ENCODE data around the gene MRC2.
A peak's percentile ranks its signal among the peaks of the same experiment; 100 is the strongest.

The MRC2 gene

DNA sequence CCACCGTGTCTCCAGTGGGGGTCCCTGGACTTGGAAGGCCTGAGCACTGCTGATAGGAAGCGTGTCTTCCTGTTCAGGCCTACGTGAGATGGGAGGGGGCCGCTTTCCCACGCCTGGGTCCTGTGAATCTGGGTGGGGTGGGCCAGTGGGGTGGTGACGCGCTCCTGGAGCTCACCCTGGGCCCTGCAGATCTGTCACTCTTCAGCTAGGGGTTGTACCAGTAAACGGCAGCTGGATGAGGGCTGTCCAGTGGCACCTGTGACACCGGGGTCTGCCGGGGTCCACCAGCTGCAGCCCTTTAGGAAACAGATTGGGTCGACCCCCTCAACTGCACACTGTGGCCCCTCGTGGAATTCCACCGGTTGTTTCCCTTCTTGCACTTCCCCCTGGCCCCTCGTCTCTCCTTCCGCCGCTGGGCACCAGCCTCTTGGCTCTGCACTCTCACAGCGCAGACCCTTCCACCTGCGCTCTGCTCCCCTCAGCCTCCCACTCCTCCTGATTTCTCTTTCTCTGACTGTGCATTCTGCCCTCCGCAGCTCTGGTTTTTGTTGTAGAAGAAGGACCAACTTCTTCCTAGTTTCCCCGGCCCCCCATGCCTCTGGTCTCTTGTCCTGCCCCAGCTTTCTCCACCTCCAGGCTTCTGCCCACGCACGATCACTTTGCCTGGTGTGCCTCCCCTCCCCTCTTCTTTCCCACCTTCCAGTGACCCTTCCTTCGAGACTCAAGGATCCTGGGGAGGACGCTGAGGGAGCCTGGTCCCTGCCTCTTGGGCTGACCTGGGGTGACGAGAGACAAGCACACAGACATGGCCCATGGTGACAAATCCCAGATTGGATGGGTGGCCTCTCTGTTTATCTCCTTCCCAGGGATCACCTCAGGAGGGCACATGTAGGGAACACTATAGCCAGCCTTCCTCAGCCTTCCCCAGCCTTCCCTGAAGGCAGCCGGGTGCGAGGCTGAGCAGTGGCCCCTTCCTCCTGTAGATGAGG, 4.8 kb downstream of the MRC2 start:
- DNase-seq = no peak

DNA sequence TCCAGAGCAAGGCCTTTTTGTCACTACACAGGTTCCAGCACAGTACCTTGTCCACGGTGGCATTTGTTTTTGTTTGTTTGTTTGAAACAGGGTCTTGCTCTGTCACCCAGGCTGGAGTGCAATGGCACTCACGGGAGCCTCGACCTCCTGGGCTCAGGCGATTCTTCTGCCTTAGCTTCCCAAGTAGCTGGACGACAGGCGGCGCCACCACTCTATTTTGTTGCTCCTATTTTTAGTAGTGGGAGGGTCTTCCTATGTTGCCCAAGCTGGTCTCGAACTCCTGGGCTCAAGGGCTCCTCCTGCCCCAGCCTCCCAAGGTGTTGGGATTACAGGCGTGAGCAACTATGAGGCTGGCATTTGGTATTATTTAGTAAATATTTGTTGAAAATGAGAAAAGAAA, 10.3 kb downstream of the MRC2 start:
- DNase-seq = no peak

DNA sequence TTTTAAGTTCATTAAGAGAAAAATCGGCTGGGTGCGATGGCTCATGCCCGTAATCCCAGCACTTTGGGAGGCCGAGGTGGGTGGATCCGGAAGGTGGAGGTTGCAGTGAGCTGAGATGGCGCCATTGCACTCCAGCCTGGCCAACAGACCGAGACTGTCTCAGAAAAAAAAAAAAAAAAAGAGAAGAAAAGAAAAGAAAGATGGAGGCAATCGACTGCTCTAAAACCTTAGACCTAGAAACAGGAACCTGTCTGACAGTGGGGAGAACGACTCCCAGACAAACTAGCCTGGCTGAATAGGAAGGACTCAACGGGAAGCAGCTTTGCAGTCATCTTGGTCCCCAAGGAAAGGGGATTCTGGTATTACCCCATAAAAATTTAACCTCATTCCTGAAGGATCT, 13.7 kb downstream of the MRC2 start:
- no peak for DNase-seq

DNA sequence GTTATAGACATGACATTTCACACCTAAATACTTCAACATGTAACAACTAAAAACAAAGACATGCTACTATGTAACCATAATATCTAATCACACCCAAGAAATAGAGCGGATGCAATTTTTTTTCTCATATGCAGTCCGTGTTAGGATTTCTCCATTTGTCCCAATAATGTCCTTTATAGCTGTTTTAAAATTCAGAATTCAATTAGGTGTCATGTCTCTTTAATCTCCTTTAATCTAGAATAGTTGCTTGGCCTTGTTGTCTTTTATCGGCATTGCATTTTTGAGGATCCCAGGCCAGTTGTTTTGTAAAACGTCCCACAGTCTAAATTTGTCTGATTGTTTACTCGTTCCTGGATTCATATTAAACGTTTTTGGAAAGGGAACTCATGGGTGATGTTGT, 14.5 kb downstream of the MRC2 start:
- DNase-seq = no peak

DNA sequence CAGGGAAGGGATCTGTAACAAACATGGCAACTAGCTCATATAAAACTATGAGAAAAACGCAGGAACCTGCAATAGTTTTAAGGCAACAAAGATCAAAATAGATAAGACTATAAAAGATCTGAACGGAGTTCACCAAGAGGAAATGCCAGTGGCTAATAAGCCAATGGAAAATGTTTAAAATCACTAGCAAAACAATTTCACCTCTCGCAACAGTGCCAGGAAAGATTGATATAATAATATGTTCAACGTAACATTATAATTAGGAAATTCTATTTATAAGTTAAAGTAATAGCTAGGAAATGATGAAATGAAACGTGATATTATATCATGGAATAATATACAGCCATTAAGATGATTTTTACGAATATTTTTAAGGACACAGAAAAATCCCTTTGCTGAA, 16.0 kb downstream of the MRC2 start:
- DNase-seq = no peak

DNA sequence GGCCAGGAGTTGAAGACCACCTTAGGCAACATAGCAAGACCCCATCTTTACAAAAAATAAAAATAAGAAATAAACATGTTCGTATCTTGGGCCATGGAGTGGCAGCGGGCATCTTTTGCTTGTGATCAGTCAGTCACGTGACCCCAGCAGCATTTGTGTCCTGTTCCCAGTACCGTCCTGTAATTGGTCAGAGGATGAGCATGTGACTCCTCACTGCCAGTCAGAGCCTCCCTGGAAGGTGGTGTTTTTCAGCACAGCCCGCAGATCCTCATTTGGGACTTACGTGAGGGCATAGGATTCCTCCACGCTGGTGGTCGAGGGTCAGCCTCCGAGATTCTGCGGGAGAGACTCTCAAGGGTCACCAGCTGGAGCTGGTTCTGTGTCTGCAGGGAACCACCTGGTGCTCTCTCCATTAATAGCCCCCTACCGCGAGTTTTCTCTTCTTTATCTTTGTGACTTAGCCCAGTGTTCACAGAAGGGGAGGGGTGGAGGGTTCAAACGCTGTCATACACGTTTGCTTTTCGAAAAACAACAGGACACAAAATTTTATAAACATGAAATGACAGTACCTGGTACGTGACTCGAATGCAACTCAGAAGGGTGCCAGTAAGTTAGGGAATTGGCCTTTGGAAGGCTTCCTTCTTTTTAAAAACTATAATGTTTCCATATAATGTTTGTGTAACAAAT, 17.2 kb downstream of the MRC2 start:
- DNase-seq = no peak

DNA sequence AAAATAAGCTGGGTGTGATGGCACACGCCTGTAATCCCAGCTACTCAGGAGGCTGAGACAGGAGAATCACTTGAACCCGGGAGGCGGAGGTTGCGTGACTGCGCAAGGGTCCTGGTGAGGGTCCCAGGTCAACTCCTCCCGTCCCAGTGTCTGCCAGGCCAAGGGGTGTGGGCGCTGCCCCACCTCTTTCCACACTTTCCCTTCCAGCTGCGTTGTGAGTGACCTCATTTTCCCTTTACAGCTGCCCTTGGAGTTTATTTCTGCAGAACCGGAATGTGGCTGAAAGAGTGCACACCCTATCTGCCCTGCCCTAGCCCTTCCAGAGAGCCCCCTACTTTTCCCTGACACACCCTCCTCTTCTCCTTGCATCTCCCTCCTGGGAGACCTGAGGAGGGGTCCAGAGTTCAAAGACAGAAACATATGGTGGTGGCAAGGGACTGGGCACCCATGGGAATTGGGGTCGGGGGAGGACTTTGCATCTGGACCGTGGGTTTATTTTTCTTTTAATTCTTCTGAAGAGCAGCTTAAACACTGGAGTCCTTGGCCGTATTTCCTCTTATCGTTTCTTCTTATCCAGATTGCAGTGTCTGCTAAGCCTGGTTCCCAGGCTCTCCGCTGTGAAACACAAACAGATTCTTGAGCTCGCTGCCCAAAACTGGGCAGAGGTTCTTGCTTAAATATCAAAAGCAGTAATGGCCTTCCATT, 20.9 kb downstream of the MRC2 start:
- DNase-seq = no peak

DNA sequence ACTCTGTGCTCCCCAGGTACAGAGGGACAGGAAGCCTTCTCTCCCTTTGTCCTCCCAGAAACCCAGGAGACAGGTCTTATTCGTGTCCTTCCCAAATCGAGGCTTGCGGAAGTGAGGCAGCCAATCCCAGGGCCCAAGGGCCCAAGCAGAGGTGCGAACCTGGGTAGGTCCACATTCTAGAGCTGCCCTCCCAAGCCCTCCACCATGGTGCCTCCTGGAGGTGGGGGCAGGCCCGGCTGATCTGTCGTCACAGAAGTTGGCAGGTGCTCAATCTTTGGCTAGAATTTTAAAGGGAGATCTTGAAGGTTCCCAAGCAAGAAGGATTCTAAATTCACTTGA, 21.5 kb downstream of the MRC2 start:
- no peak for DNase-seq

DNA sequence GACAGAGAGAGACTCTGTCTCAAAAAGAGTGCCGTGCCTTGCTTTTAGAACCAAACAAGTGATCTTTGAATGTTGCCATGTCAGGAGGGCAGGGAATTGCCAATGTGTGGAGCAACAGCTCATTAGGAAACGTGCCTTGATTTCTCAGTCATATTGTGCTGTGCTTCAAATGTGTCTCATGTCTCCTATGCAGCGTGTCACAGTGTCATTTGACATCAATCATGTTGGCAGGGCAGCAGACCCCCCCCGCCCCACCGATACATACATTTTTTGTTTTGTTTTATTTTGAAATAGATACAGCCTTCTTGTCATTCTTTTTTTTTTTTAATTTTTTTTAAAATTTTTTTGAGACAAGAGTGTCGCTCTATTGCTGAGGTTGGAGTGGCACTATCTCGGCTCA, 22.1 kb downstream of the MRC2 start:
- no peak for DNase-seq

DNA sequence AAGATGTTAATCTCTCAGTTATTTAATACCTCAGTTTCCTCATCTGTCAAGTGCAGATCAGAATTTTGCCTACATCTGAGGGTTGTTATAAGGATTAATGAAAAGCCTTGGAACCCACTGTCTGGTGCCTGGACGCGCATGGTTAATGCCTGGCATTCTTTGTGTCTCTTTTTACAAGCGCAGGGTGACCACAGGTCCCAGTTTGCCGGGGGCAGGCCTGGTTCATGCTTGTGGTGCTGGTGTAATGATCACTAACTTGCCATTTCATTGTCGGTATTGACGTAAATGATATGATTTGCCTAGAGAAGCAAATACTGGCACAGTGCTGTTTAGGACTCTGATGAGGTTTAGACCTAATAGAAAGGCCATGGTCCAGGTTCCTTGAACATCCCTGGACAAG, 23.1 kb downstream of the MRC2 start:
- no peak for DNase-seq

DNA sequence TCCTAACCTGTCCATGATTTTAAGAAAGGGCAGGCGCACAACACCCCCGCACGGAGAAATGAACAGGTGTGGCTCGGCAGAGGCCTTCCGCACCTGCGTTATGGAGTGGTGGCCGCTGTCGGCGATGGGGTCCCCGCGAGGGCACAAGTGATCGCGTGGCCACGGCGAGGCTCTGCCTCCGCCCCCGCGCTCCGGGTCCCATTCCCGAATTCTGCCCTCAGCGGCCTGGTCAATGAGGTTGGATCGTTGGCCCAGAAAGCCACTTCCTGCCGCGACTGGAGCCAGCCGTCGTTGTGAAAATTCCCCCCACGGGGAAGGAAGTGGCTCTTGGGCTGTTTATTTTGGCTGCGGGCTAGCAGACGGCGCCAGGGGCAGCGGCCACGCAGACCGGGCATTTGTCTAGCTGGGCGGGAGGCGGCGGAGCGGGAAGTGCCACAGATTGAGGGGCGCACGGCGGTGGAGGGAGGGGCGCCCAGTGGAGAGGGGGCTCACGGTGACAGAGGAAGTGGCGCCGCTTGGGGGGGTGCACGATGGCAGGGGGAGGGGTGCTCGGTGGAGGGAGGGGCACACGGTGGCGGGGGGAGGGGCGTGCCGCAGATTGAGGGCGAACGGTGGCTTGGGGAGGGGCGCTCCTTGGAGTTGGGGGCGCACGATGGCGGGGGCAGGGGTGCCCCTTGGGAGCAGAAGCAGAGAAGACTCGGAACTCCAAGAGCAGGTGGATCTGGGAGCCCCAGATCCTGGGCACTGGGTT, 25.0 kb downstream of the MRC2 start:
- peak; percentile 4 for DNase-seq

DNA sequence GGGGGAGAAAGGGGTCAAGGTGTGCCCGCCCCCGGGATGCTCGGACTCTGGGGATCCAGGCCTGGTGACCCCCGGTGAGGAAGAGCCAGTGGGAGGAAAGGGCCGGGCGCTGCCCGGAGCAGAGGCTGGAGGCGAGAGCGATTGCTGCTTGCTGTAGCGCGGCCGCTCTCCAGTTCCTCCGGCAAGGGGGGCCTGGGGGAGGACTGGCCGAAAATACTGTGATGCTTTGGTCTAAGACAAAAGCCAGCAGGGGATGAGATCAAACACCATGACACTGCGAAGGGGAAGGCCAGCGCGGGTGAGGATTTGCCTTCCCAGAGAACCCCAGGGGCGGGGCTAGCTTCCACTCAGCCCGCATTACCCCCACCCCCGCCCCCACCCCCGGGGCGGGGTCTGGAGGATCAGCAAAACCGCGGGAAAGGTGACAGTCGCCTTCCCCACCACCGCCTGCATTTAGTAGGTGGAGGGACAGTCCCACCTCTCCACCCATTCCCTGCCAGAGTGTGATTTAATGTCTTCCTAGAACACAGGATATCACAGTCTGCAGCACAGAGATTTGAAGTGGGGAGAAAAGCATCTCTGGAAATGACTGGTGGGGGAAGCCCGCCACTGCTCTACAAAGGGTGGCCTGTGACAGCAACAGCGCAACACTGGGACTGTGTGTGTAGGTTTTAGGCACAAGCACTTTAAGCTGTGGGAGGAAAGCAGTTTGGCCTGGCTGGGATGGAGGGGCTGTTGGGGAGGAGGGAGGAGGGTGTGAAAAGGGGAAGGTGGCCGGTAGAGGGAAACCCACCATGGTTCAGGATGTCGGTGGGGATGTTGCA, 25.7 kb downstream of the MRC2 start:
- peak; percentile 52 for DNase-seq

DNA sequence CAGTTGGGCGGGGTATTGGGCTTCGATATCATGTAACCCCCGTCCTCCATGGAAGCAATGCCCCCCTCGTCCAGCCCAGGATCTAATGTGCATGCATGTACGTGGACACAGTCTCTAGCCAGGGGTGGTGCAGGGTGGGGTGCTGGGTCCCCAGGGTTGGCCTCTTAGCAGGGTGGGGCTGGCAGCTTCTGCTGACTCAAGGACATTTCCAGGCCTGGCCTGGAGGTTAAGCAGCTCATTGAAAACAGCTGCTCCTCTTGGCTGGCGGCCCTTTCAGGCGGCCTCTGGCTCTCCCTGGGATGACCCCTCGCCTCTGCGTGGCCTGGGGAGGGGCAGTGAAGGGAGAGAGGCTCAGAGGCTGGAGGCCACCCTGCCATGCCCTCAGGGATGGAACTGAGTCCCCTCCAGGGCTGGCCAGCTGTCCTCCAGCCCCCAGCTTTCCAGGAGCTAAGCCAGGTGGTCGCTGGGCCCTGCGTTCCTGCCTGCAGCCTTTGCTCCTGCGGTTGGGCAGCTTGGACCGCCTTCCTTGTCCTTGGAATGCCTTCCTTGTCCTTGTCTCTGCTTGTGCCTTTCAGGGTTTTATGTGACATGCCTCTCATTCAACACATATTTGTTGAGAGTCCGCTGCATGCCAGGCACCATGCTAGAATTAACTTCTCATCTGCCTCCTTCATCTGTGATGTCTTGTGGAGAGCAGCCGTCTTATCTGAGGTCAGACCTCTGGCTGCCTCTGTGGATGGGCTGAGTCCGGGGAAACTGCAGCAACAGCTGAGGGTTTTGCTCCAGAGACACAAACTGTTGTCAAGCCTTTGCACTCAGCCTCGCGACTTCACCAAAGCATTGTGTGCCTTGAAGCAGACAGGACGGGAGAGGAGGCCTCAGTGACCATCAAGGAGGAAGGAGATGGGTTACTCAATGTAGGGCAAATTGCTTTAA, 26.6 kb downstream of the MRC2 start:
- DNase-seq = no peak

DNA sequence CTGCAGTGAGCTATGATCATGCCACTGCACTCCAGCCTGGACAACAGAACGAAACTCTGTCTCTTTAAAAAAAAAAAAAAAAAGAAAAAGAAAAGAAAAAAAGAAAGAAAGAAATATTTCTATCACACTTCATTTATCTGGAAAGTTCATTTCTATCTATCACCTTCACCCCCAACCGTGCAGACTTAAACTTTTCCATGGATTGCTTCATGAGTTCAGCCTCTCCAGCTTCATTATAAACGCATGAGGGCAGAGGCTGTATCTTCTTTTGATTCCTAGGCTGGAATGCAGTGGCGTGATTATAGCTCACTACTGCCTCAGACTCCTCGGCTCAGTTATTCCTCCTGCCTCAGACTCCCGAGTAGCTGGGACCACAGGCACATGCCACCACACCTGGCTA, 28.2 kb downstream of the MRC2 start:
- DNase-seq = no peak

DNA sequence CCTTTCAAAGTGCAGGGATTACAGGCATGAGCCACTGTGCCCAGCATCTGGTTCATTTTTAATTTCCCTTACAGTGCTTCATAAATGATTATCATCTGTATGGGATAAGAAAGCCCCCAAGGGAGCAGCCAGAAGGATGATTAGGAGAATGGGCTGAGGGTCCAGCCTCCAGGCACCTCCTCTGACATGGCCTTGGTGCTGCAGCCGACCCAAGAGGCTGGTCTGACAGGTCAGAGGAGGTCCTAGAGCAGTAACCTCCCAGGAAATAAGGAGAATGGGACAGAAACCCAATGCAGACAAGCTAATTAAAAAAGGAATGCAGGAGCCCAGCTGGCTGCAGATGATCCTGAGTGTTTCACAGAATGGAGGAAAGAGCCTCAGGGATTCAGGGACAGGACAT, 29.0 kb downstream of the MRC2 start:
- DNase-seq = no peak

DNA sequence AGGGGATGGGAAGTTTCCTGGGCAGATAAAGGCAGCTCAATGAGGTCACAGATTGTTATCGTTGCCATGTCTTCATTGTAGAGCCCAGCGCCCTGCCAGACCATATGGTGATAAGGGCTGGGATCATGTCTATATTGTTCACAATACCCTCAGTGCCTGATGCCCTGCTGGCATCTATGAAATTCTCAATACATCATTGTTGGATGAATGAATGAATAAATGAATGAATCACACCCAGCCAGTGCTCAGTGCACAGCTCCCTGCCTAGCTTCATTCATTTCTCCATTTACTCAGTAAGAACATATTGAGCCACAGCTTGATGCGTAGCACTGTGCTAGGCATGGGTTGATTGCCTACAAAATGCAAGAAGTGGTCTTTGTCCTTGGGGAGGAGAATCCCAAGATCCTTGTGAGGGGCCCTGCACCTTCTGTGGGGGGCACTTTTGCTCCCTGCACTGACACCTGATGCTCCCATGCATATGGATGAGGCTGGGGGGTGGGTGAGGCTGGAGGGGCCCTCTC, 29.7 kb downstream of the MRC2 start:
- DNase-seq = no peak

DNA sequence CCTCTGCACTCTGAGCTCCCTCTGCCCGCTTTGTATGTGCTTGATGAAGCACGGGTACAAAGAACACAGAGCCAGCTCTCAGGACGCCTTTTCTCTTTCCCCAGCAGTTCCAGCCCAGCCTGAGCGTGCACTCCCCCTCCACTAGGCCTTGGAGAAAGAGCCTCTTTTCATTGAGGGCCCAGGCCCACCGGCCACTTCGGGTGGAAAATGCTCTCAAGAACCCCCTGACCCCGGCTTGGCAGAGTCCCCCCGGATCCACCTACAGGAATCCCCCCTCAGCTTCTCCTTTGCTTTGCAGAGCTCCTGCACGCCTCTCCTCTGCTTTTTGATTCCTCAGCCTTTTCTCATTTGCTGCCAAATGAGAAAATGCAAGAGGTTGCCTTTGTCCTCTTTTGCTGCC, 30.2 kb downstream of the MRC2 start:
- no peak for DNase-seq

DNA sequence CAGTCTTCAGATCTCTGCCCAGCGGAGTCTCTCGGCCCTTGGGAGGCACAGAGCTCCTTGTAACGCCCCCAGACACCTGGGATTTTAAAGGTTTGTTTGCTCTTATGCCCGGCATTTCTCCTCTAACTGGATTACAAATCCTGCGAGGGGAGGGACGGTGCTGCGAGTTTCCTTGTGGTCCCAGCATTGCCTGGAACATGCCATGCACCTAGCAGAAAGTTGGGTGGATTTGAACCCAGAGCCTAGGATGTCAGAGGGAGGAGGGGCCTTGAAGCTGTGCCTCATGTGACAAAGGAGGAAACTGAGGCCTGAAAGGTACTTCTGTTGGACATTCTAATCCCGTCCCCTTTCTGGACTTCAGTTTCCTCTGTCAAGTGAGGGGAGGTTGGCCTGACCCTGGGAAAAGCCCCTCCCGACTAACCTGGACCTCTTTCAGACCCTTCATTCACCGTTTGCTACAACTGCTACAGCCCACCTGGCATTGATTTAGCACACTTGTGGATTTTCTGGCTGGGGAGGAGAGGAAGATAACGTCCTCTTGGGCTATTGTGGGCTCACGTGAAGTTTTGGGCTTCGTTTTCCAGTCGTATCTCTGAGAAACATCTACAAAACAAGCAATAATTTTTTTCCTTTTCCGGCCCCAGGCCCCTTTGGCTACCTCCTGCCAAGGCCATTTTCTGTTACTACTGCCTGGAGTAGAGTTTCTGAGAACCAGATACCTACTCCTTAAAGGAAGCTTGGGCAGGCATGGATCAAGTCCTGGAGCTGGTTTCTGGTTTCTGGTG, 30.9 kb downstream of the MRC2 start:
- no peak for DNase-seq

DNA sequence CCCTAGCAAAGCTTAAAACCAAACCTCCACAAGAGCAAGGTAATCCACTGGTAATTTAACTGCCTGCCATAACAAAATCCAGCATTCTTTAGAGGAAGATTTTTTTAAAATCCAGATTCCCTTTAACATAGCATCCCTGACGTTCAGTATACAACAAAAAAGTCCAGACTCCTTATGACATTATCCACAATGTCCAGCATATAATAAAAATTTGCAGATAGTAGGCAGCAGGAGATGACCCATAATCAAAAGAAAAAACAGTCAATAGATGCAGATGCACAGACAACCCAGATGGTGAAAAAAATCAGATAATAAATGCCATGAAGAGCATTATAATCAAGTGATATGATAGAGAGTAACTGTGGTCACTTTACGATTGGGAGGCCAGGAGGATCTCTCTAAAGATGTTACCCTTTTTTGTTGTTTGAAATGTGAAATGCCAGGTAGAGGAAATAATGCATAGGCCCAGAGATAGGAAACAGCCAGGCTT, 33.2 kb downstream of the MRC2 start:
- DNase-seq = no peak

DNA sequence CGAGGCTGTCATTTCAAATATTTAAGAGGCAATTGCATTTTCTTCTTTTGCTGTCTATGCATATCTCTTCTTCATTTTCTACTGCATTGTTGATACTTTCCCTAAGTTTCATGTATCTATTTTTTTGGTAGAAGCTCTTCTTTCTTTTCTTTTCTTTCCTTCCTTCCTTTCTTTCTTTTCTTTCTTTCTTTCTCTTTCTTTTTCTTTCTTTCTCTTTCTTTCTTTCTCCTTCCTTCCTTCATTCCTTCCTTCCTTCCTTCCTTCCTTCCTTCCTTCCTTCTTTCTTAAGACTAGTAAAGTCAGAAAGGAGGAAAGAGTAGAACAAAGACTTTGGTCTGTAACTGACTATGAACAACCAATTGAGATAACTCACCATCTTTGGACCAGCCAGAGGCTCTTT, 33.9 kb downstream of the MRC2 start:
- DNase-seq = no peak

Data from CD4-positive, alpha-beta T cell treated with Interleukin-4 for 4 hours (primary cell).